ENCODE measurements around the gene CLSTN3. TPM values are rescaled to one million over a fixed set of nuclear protein-coding genes. Genes with fewer than 3 reads are reported as not detected.

Gene CLSTN3
- total RNA-seq, 1 experiment from 2014 or later = 111 TPM

DNA sequence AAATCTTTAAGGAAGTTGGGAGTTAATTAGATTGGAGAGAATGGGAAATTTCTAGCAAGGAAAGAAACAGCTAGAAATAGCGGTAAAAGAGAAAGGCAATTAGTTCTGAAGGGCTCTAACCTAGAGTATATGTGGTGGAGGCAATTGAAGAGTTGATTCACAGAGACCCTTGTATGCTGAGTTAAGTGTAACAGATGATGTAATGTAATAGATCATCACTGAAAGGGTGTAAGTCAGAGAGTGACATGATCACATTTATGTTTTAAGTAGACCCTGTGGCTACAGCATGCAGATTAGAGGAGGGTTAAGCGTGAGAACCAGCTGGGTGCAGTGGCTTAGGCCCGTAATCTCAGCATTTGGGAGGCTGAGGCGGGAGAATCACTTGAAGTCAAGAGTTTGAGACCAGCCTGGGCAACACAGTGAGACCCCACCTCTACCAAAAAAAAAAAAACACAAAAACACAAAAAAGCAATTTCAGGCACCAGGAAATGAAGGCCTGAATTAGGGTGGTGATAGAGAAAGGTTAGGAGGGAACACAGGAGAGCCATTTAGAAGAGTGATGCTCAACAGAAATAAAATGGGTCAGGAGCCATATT, 4.4 kb upstream of the CLSTN3 start:
- BruUV-seq (replicated peaks) = no TSS peak
- Histone ChIP-seq H3K9me2 (ENCODE audit: insufficient read depth) (no peaks in the 10 kb centered on the region), H3K27me3 (ENCODE audit: insufficient read depth, low read depth) (no peaks in the 10 kb centered on the region), H3F3A (ENCODE audit: insufficient read depth, low read depth) (peaks cover 5% of the 10 kb centered on the region; the same call in 1 of the 2 replicates), H3K79me2 (ENCODE audit: low read depth) (no peaks in the 10 kb centered on the region), H3K4me2 (no peak overlapping the region), H4K20me1 (ENCODE audit: insufficient read depth) (no peaks in the 10 kb centered on the region), H3K27ac (no peak overlapping the region), H3K4me1 (replicated peaks; ENCODE audit: insufficient read depth) (peaks cover 7% of the 10 kb centered on the region), H3K9me3 (ENCODE audit: insufficient read depth, low read depth) (no peaks in the 10 kb centered on the region), H3K4me3 (no peak overlapping the region), H2AFZ (no peak overlapping the region), H3K36me3 (ENCODE audit: low read depth) (no peaks in the 10 kb centered on the region)
- ChIA-PET POLR2A (ENCODE audit: unreplicated experiment) (interaction anchor here (0.6 kb wide), 3 partner anchors 10 to 281 kb away, joined by 3 to 6 read pairs (median 4); no protein-coding TSS in a partner anchor), CTCF (interaction anchor here (0.5 to 0.6 kb wide), 2 partner anchors 17 to 76 kb away, joined by 7 to 8 read pairs; partner anchors contain the start of gene C1RL)
- TF ChIP-seq, protein P1, sequence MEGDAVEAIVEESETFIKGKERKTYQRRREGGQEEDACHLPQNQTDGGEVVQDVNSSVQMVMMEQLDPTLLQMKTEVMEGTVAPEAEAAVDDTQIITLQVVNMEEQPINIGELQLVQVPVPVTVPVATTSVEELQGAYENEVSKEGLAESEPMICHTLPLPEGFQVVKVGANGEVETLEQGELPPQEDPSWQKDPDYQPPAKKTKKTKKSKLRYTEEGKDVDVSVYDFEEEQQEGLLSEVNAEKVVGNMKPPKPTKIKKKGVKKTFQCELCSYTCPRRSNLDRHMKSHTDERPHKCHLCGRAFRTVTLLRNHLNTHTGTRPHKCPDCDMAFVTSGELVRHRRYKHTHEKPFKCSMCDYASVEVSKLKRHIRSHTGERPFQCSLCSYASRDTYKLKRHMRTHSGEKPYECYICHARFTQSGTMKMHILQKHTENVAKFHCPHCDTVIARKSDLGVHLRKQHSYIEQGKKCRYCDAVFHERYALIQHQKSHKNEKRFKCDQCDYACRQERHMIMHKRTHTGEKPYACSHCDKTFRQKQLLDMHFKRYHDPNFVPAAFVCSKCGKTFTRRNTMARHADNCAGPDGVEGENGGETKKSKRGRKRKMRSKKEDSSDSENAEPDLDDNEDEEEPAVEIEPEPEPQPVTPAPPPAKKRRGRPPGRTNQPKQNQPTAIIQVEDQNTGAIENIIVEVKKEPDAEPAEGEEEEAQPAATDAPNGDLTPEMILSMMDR (conservative IDR thresholded peaks at IDR 0.05) = no peak
- no peak for TF ChIP-seq EZH2 (IDR thresholded peaks at IDR 0.05; ENCODE audit: low read depth)
- intact Hi-C loops (cut with micrococcal nuclease; ENCODE audit: unreplicated experiment) = no loop called here
- DNase-seq = no peak

DNA sequence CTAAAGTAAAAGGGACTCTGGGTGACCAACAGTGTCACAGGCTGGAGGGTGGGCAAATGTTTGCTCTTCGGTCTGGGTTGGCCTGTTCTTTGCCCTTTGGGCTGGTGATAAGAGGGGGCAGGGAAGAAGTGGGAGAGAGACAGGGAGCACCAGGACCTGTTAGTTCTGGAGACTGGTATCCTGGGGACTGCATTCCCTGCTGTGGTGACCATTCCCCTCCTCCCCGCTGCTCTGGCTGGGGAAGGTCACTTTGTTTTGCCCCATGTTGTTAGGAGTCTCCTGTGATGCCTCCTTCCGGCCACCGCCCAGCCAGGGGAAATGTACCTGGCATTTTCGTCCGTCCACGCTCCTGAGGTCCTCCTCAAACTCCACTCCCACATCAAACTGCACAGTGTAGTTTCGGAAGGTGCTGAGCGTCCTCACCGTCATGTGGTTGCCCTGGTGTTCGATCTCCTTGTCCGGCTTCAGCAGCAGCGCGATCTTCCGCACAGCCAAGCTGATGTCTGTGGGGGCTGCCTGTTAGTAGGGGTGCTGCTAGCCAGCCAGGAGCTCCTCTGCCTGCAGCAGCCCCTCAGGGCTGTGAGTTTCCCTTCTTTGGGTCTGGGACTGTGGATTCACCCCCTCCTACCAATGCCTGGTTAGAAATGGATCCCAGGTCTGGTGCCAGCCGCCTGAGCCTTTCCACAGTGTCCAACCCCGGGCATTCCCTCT, 2.1 kb upstream of the CLSTN3 start:
- intact Hi-C loops (cut with micrococcal nuclease; ENCODE audit: unreplicated experiment) = no loop called here
- Histone ChIP-seq H3K9me3 (ENCODE audit: insufficient read depth, low read depth) (no peaks in the 10 kb centered on the region), H3K4me1 (replicated peaks; ENCODE audit: insufficient read depth) (peaks cover 19% of the 10 kb centered on the region), H3F3A (ENCODE audit: insufficient read depth, low read depth) (peaks cover 6% of the 10 kb centered on the region; the same call in 1 of the 2 replicates), H3K27ac (no peak overlapping the region), H3K9me2 (ENCODE audit: insufficient read depth) (no peaks in the 10 kb centered on the region), H2AFZ (no peak overlapping the region), H3K4me2 (no peak overlapping the region), H3K36me3 (ENCODE audit: low read depth) (no peaks in the 10 kb centered on the region), H3K79me2 (ENCODE audit: low read depth) (peaks cover 5% of the 10 kb centered on the region; the same call in 1 of the 2 replicates), H3K4me3 (no peak overlapping the region), H3K27me3 (ENCODE audit: insufficient read depth, low read depth) (no peaks in the 10 kb centered on the region), H4K20me1 (ENCODE audit: insufficient read depth) (no peaks in the 10 kb centered on the region)
- BruUV-seq (replicated peaks) = no TSS peak
- ChIA-PET POLR2A (ENCODE audit: unreplicated experiment) (no interaction called here), CTCF (interaction anchor here (0.6 kb wide), 1 partner anchor 24 kb away, joined by 11 read pairs; no protein-coding TSS in a partner anchor)
- TF ChIP-seq, protein P1 (conservative IDR thresholded peaks at IDR 0.05) = no peak
- TF ChIP-seq EZH2 (IDR thresholded peaks at IDR 0.05; ENCODE audit: low read depth) = no peak
- DNase-seq = no peak

DNA sequence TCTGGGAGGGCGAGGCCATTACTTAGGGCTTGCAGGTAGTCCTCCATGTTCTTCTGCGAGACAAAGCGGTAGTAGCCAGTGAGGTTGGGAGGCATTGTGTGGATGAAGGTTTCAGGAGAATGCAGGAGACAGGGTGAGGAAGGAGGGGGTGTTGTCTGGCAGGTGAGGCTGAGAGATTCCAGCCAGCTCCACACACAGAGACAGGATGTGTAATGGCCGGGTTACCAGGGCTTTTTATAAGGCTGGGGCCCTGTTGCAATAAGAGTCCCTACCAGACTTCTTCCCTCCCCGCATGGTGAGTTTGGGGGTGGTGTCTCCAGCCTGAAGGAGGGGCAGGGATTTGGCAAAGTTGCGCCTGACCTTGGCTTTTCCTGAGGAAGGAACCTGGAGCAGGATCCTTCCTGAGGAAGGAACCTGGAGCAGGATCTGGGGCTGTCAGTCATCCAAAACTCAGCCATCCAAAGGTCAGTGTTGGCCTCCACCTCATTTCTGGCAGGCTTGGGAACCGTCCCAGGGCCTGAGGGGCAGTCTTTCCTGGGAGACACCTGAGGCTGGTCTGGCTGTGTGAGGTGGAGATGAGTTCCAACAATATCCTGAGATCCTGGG, 1.4 kb upstream of the CLSTN3 start, which contains the start of gene RBP5:
RBP5 (minus strand) TSS at position 209 of the 606 bp plus-strand sequence; CDS start at position 95, 114 bp downstream.
- Histone ChIP-seq H3K79me2 (ENCODE audit: low read depth) (peaks cover 5% of the 10 kb centered on the region; the same call in 1 of the 2 replicates), H3K9me2 (ENCODE audit: insufficient read depth) (no peaks in the 10 kb centered on the region), H3K4me3 (peak within 1 kb of the TSS; percentile 66), H3K27me3 (ENCODE audit: insufficient read depth, low read depth) (no peaks in the 10 kb centered on the region), H3F3A (ENCODE audit: insufficient read depth, low read depth) (peaks cover 6% of the 10 kb centered on the region; the same call in 1 of the 2 replicates), H3K27ac (no peak within 1 kb of the TSS), H4K20me1 (ENCODE audit: insufficient read depth) (no peaks in the 10 kb centered on the region), H3K4me2 (peak within 1 kb of the TSS; percentile 98), H3K36me3 (ENCODE audit: low read depth) (no peaks in the 10 kb centered on the region), H3K4me1 (replicated peaks; ENCODE audit: insufficient read depth) (peaks cover 19% of the 10 kb centered on the region), H3K9me3 (ENCODE audit: insufficient read depth, low read depth) (no peaks in the 10 kb centered on the region), H2AFZ (peak within 1 kb of the TSS; percentile 82)
- CTCF ChIA-PET = no interaction called here
- intact Hi-C loops (cut with micrococcal nuclease; ENCODE audit: unreplicated experiment) = no loop called here
- no peak for DNase-seq
- no TSS peak for BruUV-seq (replicated peaks)
- POLR2A ChIA-PET (ENCODE audit: unreplicated experiment) = no interaction called here
- TF ChIP-seq, protein P1 (conservative IDR thresholded peaks at IDR 0.05) = no peak
- no peak for TF ChIP-seq EZH2 (IDR thresholded peaks at IDR 0.05; ENCODE audit: low read depth)
